Esophagus muscularis mucosa (tissue), 4 donors: ENCODE measurements around the gene PTPRN2.

Experiments used
- EP300 ChIP-seq: sonication (generic); formaldehyde crosslinking; IDR thresholded peaks from one replicate; pipeline ENCODE4 v1.6.1; 2017; ENCODE audit warnings: antibody characterized with exemption
- POLR2A ChIP-seq: fragments of 450-650 bp; IDR thresholded peaks from one replicate; pipeline ENCODE4 v1.6.1; 2017; ENCODE audit warnings: antibody characterized with exemption, moderate library complexity, mild to moderate bottlenecking, low read depth
- TF ChIP-seq, protein P1 (sequence below), 3 experiments: fragments of 200-600 bp in 2 of 3; fragments of 450-650 bp in 1 of 3; sonication (generic) in 2 of 3; IDR thresholded peaks; one replicate each; pipeline ENCODE4 v1.5.1; 2017 to 2019; ENCODE audit warnings: antibody characterized with exemption in 3 of 3, mild to moderate bottlenecking in 2 of 3, moderate library complexity in 1 of 3

DNA sequence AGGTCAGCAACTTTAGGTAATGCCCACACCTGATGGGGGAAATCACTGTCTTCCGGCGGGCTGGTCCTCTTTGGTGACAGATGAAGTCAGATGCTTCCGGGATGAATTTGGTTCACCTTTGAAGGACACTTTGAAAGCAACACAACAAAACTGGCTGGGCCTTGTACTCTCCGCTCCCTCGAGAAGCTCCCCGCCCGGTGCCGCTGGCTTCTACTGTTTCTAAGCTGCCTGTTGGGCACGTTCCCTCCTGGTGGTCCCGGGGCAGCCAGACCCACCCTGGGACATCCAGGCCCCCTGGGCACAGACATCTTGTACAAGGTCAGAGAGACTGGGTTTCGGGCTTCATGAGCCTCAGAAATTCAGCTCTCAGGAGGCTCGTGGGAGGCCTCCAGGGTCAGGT lies 798.5 kb downstream of the PTPRN2 start:
- TF ChIP-seq POLR2A, result no peak
- TF ChIP-seq EP300, result no peak
- TF ChIP-seq, protein P1, sequence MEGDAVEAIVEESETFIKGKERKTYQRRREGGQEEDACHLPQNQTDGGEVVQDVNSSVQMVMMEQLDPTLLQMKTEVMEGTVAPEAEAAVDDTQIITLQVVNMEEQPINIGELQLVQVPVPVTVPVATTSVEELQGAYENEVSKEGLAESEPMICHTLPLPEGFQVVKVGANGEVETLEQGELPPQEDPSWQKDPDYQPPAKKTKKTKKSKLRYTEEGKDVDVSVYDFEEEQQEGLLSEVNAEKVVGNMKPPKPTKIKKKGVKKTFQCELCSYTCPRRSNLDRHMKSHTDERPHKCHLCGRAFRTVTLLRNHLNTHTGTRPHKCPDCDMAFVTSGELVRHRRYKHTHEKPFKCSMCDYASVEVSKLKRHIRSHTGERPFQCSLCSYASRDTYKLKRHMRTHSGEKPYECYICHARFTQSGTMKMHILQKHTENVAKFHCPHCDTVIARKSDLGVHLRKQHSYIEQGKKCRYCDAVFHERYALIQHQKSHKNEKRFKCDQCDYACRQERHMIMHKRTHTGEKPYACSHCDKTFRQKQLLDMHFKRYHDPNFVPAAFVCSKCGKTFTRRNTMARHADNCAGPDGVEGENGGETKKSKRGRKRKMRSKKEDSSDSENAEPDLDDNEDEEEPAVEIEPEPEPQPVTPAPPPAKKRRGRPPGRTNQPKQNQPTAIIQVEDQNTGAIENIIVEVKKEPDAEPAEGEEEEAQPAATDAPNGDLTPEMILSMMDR (IDR thresholded peaks at IDR 0.05), result no peak
